K562 (cell line): Measurements from ENCODE around the gene IMPG2. TPM values are rescaled to one million over a fixed set of nuclear protein-coding genes. Genes with fewer than 3 reads are reported as not detected.

ENCODE experiments used
- ATAC-seq: fragments of 200-7000 bp; cut with Tn5 transposase; 3 replicates; pipeline ENCODE4 v1.9.1; 2020; ENCODE audit warnings: moderate library complexity
- BruUV-seq: library from RNA; stranded (reverse); fragments of 400-500 nt; replicated peaks from 2 replicates; lab custom pipeline; 2021; lab: Mats Ljungman, UMichigan
- CTCF ChIA-PET: fragments of 300-600 bp; formaldehyde crosslinking; extraction: SDS; loops from one replicate; lab custom pipeline; 2021; ENCODE audit warnings: low intra/inter-chr PET ratio; lab: Yijun Ruan, JAX
- POLR2A ChIA-PET: fragments of 300-600, 350-650 bp; sonication (Branson Sonifier 250); formaldehyde crosslinking; extraction: SDS; loops from one replicate; lab custom pipeline; 2021; ENCODE audit warnings: antibody characterized with exemption, inconsistent platforms; lab: Yijun Ruan, JAX
- DNase-seq, 4 experiments: peaks; one replicate each; pipeline versions ENCODE4 v3.0.0 to v3.0.0-alpha.2; 2011 to 2018; ENCODE audit warnings: low spot score in 3 of 4, mixed read lengths in 3 of 4; ENCODE audit errors: extremely low read depth in 1 of 4
- FAIRE-seq: peaks from 2 replicates; lab custom pipeline; 2011; peaks lifted over from hg19 to GRCh38; lab: Jason Lieb, UNC
- H2AFZ ChIP-seq: 2 replicates; pipeline ENCODE4 v1.6.0; 2011; ENCODE audit warnings: low read depth, low read length, control low read depth, inconsistent platforms
- H3K27ac ChIP-seq: fragments of 200-600 bp; 3 replicates; pipeline ENCODE4 v1.8.0; 2011; ENCODE audit warnings: low read depth, mild to moderate bottlenecking, control low read depth, inconsistent platforms, low read length, moderate library complexity, mixed read lengths; ENCODE audit errors: extremely low read depth
- H3K27me3 ChIP-seq, 2 experiments: fragments of 300-600 bp in 1 of 2; 2 replicates in 1 of 2; 3 replicates in 1 of 2; pipeline versions ENCODE4 v1.6.0 to v1.8.0; 2011; ENCODE audit warnings: inconsistent platforms in 2 of 2, low read length in 2 of 2, mild to moderate bottlenecking in 1 of 2, mixed read lengths in 1 of 2, moderate library complexity in 1 of 2; ENCODE audit not compliant: control insufficient read depth in 2 of 2, insufficient read depth in 2 of 2
- H3K36me3 ChIP-seq: fragments of 300-600 bp; 3 replicates; pipeline ENCODE4 v1.8.0; 2011; ENCODE audit warnings: mild to moderate bottlenecking, low read length, inconsistent platforms; ENCODE audit not compliant: control insufficient read depth, insufficient read depth
- H3K4me1 ChIP-seq, 2 experiments: fragments of 200-600 bp in 1 of 2; replicated peaks in 1 of 2; 2 replicates in 1 of 2; 3 replicates in 1 of 2; pipeline versions ENCODE4 v1.5.1 to v1.8.0; 2011; ENCODE audit warnings: inconsistent platforms in 2 of 2, low read length in 2 of 2, mild to moderate bottlenecking in 1 of 2, mixed read lengths in 1 of 2, moderate library complexity in 1 of 2; ENCODE audit not compliant: control insufficient read depth in 2 of 2, insufficient read depth in 2 of 2
- H3K4me2 ChIP-seq: 2 replicates; pipeline ENCODE4 v1.6.1; 2011; ENCODE audit warnings: low read length, control low read depth, inconsistent platforms, mixed read lengths; ENCODE audit not compliant: insufficient read depth
- H3K4me3 ChIP-seq: fragments of 200-600 bp; sonication (generic), shearing (Covaris generic); 2 replicates; pipeline ENCODE4 v1.5.1; 2016; ENCODE audit warnings: control low read depth, inconsistent platforms
- H3K79me2 ChIP-seq: fragments of 200-600 bp; 3 replicates; pipeline ENCODE4 v1.8.0; 2011; ENCODE audit warnings: low read length, inconsistent platforms; ENCODE audit not compliant: control insufficient read depth, insufficient read depth
- H3K9ac ChIP-seq, 2 experiments: 2 replicates each; pipeline versions ENCODE4 v1.6.0 to v1.6.1; 2011; ENCODE audit warnings: low read depth in 2 of 2, low read length in 2 of 2, control low read depth in 1 of 2, inconsistent platforms in 1 of 2, mild to moderate bottlenecking in 1 of 2, mixed read lengths in 1 of 2; ENCODE audit not compliant: insufficient read depth in 1 of 2
- H3K9me1 ChIP-seq: one replicate; pipeline ENCODE4 v1.6.0; 2011; ENCODE audit warnings: inconsistent platforms, mild to moderate bottlenecking, low read length, moderate library complexity; ENCODE audit not compliant: control insufficient read depth, insufficient read depth
- H3K9me3 ChIP-seq: replicated peaks from 2 replicates; pipeline ENCODE4 v1.5.1; 2011; ENCODE audit warnings: low read depth, low read length, inconsistent platforms; ENCODE audit not compliant: control insufficient read depth, insufficient read depth
- H4K20me1 ChIP-seq: replicated peaks from 2 replicates; pipeline ENCODE4 v1.6.1; 2011; ENCODE audit warnings: low read length, inconsistent platforms, mixed read lengths; ENCODE audit not compliant: control insufficient read depth, insufficient read depth
- ARHGAP35 ChIP-seq: fragments of 450-650 bp; IDR thresholded peaks from 2 replicates; pipeline ENCODE4 v1.6.1; 2018; ENCODE audit not compliant: partially characterized antibody
- CAMTA2 ChIP-seq: fragments of 250-450 bp; sonication (Bioruptor Pico); conservative IDR thresholded peaks from 2 replicates; pipeline ENCODE4 v1.5.1; 2022
- DEAF1 ChIP-seq: fragments of 450-650 bp; formaldehyde crosslinking; IDR thresholded peaks from 2 replicates; pipeline ENCODE4 v1.4.0; 2020; ENCODE audit warnings: mild to moderate bottlenecking, moderate library complexity
- DMBX1 ChIP-seq: fragments of 250-450 bp; sonication (Bioruptor Pico); IDR thresholded peaks from 2 replicates; pipeline ENCODE4 v1.8.0; 2022; ENCODE audit warnings: inconsistent platforms, mild to moderate bottlenecking, moderate library complexity, borderline replicate concordance
- ILK ChIP-seq: fragments of 450-650 bp; IDR thresholded peaks from 2 replicates; pipeline ENCODE4 v1.6.1; 2016; ENCODE audit warnings: missing genetic modification characterization, low read depth, mild to moderate bottlenecking, missing compliant biosample characterization, moderate library complexity, borderline replicate concordance
- MCM5 ChIP-seq: fragments of 450-650 bp; IDR thresholded peaks from 2 replicates; pipeline ENCODE4 v1.6.1; 2016; ENCODE audit warnings: low read depth
- MCM7 ChIP-seq, 2 experiments: fragments of 450-650 bp; IDR thresholded peaks; 2 replicates each; pipeline ENCODE4 v1.6.1; 2016 to 2018
- U2AF1 ChIP-seq: fragments of 200-400 bp; formaldehyde crosslinking; optimal IDR thresholded peaks from 2 replicates; pipeline ENCODE3; 2017; ENCODE audit warnings: mild to moderate bottlenecking, low read depth, low read length, moderate library complexity
- USF1 ChIP-seq: sonication (generic); formaldehyde crosslinking; IDR thresholded peaks from 2 replicates; pipeline ENCODE4 v1.9.0; 2022; ENCODE audit warnings: mild to moderate bottlenecking, missing genetic modification reagents
- ZBTB9 ChIP-seq: fragments of 450-650 bp; formaldehyde crosslinking; IDR thresholded peaks from 2 replicates; pipeline ENCODE4 v1.4.0; 2020; ENCODE audit warnings: mild to moderate bottlenecking, moderate library complexity
- ZNF124 ChIP-seq: sonication (generic); formaldehyde crosslinking; IDR thresholded peaks from 2 replicates; pipeline ENCODE4 v1.8.1; 2022; ENCODE audit warnings: missing genetic modification reagents
- WGBS: fragments of 100-300 bp; shearing (Covaris generic); methylation state at CpG from one replicate; pipeline ENCODE4 v1.1.6; 2016; ENCODE audit warnings: low coverage, mixed read lengths; ENCODE audit not compliant: insufficient coverage; ENCODE audit errors: missing lambda C conversion rate; 5-methylcytosine and 5-hydroxymethylcytosine counted together
- in situ Hi-C: fragments of 300-500 bp; cut with MboI; formaldehyde crosslinking; loops from 4 replicates; pipeline ENCODE4 v1.15.0; 2018; ENCODE audit warnings: inconsistent platforms, mixed read lengths
- intact Hi-C: fragments of 100-400 bp; cut with micrococcal nuclease; formaldehyde crosslinking; loops from 2 replicates; pipeline ENCODE4 v1.14.2; 2022
- polyA plus RNA-seq, 8 experiments: library from polyadenylated mRNA; depleted of rRNA in 4 of 8; stranded (reverse) in 5 of 8; unstranded in 3 of 8; fragments of >200 nt; fragmentation: Nextera tagmentation in 2 of 8; fragmentation: Illumina TruSeq in 1 of 8; extraction: Ambion mirVana in 2 of 8; extraction: Trizol in 1 of 8; gene quantifications; 2 replicates each; pipeline versions ENCODE4 v1.2.1 to v1.2.3, GENCODE V29; 2011 to 2014; ENCODE audit warnings: inconsistent platforms in 1 of 8, missing spikeins in 1 of 8
- total RNA-seq, 7 experiments: library from RNA; depleted of rRNA in 6 of 7; stranded (reverse); fragments of >200 nt in 6 of 7; fragmentation: Illumina TruSeq in 2 of 7; extraction: Trizol in 2 of 7; gene quantifications; 2 replicates each; pipeline versions ENCODE4 v1.2.1 to v1.2.3, GENCODE V29; 2011 to 2021; ENCODE audit warnings: low replicate concordance in 1 of 7

The IMPG2 gene
- total and polyA plus RNA-seq, 9 of the 15 experiments (the other 6 are each of a cell fraction or from before 2014, with no cell fraction given): 0.04 to 0.36 (median 0.09) TPM

GRCh38 chr3:101179637-101180036, 140.7 kb downstream of the IMPG2 start:
- Histone ChIP-seq H3K4me3 (no peak overlapping the region), H3K9ac (no peak overlapping the region), H3K4me1 (peaks cover 0 to 3% of the 10 kb centered on the region in 2 experiments; a peak in 2 of 5 replicates), H3K36me3 (no peaks in the 10 kb centered on the region), H3K9me3 (no peaks in the 10 kb centered on the region), H3K79me2 (no peaks in the 10 kb centered on the region), H4K20me1 (no peaks in the 10 kb centered on the region), H3K27ac (no peak overlapping the region), H2AFZ (no peak overlapping the region), H3K9me1 (no peaks in the 10 kb centered on the region), H3K27me3 (no peaks in the 10 kb centered on the region), H3K4me2 (no peak overlapping the region)
- in situ Hi-C loops (loop anchor here (10.0 kb wide), 1 partner anchor 105 kb away; no protein-coding TSS in a partner anchor), intact Hi-C loops (no loop called here)
- ChIA-PET CTCF (interaction anchor here (0.5 kb wide), 1 partner anchor 15 kb away, joined by 3 read pairs; no protein-coding TSS in a partner anchor), POLR2A (no interaction called here)
- no TSS peak for BruUV-seq
- no peak for ATAC-seq
- no peak for FAIRE-seq
- DNase-seq: no peak
- 19% methylated on average over 3 of the region's 3 CpGs for WGBS
- no peak for TF ChIP-seq MCM7 (IDR thresholded peaks at IDR 0.05)
- TF ChIP-seq USF1: no peak
- TF ChIP-seq ZBTB9 (CRISPR knock-in tag): no peak
- no peak for TF ChIP-seq ILK (tag)
- TF ChIP-seq ZNF124: no peak
- no peak for TF ChIP-seq ARHGAP35
- no peak for TF ChIP-seq CAMTA2 (CRISPR knock-in tag)
- TF ChIP-seq DMBX1 (CRISPR knock-in tag): no peak
- TF ChIP-seq U2AF1: no peak
- no peak for TF ChIP-seq DEAF1 (CRISPR knock-in tag)
- TF ChIP-seq MCM5: no peak
